ENCODE data around the gene ERGIC1.
"Not testable (repeated sequence)": the region's sequence is repeated elsewhere in the genome, so short reads cannot be mapped to it uniquely, and the experiment has no call there.

The ERGIC1 gene

GRCh38 chr5:172849606-172850453 is 15.8 kb downstream of the ERGIC1 start:
- DNase-seq = no peak

- no peak for DNase-seq
Measured at GRCh38 chr5:172850454-172850797, 16.4 kb downstream of the ERGIC1 start.

GRCh38 chr5:172851254-172851653 is 17.2 kb downstream of the ERGIC1 start:
- not testable (repeated sequence) for DNase-seq

- DNase-seq = peak; percentile 47
Measured at GRCh38 chr5:172852490-172853354, 18.7 kb downstream of the ERGIC1 start.

DNA sequence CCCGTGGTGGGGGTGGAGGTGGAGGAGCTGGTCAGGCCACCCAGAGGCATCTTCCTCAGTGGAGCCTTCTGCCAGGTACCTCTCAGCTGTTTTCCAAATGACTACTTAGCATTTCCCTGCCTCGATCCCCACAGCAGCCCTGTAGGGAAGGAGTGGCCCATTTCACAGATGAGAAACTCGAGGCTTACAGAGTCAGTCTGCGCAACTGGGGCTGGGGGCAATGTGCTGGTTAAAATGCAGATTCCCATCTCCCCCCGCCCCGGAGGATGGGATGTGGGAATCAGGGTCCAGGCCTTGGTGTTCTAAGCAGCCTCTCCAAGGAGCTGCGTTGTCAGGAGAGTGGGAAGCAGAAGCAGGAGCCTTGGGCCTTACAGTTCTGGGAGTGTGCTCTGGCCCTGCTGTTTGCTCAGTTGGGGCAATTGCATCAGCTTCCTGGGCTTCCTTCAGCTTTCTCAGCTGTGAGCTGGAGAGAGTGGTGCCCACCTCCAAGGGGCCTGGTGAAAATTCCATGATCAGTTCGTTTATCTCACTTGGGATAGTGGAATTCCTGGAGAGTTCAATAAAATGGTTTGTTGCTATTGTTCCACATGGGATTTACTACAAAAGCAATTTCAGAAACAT is 19.4 kb downstream of the ERGIC1 start:
- DNase-seq = no peak

- peak; percentile 34 for DNase-seq
Measured at GRCh38 chr5:172854451-172854871, 20.4 kb downstream of the ERGIC1 start.

DNA sequence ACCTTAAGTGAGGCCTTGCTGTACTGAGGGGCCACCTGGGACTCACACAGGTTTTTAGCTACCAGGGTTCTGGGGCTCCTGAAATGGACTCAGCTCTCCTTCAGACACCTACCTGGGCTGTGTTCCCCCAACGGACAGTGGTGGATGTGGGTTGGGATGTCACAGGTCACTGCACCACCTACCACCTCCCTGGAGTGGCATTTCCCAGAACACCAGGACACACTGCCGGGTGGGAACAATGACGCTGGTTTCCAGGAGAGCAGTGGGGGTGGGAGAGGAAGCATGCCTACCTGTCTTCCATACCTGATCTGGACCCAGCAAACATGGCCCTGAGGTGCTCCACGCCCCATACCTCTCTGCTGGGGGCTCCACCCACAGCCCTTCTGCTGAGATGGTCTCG is 20.9 kb downstream of the ERGIC1 start:
- no peak for DNase-seq

- no peak for DNase-seq
Measured at GRCh38 chr5:172855597-172856292, 21.7 kb downstream of the ERGIC1 start.

DNA sequence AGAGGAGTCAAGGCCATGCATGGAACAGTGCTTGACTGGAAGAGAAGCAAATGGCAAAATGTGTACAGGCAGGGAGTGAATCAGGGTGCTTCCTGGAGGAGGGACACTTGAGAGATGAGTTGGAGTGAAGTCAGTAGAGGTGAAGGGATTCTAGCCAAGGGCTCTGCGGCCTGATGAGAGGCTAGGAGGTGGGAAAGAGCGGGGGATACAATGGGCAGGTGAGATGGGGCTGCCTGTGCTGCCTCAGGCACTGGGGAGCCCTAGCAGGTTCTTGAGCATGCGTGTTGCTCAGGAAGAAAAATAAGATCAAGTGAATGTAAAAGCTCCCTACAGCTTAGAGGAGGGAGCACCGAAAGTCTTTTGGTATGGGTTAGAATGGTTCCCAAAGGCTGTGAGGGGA is 22.3 kb downstream of the ERGIC1 start:
- no peak for DNase-seq

GRCh38 chr5:172857982-172858381 is 23.9 kb downstream of the ERGIC1 start:
- no peak for DNase-seq

DNA sequence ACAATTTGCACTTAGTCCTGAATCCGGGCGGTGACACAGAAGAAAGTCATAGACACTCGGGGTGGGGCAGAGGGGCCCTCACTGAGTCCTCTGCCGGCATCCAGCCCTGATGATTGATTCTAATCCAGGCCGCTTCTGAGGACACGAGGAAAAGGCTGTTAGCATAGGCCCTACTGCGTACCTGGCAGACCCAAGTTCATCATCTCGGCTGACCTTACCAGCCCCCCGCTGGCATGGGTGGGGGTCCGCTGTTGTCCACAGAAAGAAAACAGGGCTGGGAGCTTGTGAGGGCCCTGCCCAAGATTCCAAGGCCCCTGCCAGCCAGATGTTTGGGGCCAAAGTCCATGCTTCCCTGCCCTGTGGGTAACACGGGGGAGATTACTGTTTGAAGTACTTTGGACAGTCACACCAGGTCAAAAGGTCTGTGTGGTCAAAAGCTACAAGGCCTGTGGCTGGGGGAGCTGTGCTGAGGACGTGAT is 24.5 kb downstream of the ERGIC1 start:
- no peak for DNase-seq

DNA sequence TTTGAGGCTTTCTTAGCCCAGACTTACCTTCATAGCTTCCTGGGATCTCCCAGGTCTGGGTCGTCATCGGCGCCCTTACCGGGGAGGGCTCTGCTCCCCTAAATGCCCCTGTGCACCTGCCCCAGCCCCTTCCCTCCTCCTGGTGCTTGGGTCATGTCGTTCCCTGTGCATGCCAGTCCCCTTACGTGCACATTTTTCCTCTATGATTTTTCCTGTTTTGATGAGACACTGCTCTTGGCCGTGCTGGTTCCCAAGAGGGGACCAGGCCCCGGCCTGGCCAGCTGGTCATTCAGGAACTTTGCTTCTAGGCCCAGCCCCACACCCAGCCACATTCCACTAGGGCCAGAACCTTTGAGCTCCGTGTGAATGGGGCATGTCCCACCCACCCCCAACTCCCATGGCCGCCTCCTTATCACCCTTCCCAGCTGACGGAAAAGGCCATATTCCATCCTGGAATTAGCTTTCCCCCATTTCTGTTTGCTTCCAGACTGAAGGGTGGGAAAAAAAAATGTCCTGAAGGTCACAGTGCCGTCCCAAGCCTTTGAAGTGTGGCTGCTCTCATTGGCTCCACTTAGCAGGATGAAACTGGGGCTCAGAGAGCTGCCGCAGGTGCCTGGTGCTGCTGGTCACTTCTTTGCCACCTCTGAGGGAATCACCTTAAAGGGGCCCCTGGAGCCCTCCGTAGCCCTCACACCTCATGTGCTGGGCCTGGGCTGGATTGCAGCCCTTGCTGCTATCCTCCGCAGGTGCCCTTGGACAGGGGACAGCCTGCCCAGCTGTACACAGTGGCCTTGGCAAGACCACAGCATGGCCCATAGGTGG is 25.1 kb downstream of the ERGIC1 start:
- no peak for DNase-seq

DNA sequence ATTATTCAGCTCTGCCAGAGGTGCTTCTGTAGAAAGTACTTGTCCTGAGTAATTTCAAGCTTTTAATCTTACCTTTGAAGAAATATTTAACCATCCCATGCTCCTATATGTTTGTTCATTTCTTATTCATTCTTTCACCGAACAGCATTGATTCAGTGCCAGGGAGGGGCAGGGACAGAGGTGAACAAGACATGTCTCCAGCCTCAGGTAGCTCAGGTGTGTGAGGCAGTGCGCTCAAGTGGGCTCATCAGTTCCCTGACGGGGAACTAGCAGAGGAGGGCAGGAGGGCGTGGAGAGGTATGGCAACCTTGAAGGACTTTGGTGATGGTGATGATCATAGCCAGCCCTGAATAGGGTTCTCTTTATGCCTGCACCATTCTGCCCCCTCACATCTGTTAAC is 25.9 kb downstream of the ERGIC1 start:
- DNase-seq = no peak

GRCh38 chr5:172860520-172861443 is 26.7 kb downstream of the ERGIC1 start:
- DNase-seq = no peak

DNA sequence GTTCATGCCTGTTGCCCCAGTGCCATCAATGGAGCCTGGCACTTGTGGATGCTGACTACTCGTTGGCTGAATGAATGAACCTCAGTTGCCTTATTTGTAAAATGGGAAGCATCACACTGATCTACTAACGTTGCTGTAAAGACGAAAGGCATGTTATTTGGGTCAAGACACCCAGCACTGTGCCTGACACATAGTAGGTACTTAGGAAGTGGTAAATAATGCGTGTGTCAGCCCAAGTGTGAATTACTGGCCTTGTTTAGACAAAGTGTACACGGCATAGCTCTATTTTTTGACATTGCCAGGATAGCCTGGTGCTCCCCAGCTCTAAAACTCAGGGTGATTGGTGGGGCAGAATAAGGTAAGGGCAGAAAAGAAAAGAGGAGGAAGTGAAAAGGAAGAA is 27.4 kb downstream of the ERGIC1 start:
- no peak for DNase-seq

DNA sequence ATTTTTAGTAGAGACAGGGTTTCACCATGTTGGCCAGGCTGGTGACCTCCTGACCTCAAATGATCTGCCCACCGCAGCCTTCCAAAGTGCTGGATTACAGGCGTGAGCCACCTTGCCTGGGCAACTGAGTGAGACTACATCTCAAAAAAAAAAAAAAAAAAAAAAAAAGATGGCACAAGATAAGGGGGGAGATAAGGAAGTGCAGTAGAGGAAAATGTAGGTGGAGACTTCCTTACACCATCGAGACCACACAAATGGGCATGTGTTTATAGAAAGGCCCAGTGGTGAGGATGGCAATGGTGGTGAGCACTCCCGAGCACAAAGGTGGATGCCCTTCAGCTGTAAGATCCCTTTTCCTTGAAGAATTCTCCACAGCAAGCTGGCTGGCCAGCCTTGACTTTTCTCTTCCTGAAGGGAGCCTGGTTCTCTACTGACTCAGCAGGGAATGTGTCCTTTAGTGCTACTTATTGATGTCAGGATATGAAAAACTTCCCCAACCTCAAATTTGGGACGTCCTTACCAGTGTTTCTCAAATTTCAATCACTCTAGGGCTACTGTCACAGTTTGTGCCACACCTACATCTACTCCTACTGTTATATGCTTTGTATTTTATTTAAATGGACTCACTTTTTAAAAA is 28.2 kb downstream of the ERGIC1 start:
- DNase-seq = no peak

- not testable (repeated sequence) for DNase-seq
Measured at GRCh38 chr5:172864171-172864570, 30.1 kb downstream of the ERGIC1 start.

- DNase-seq = no peak
Measured at GRCh38 chr5:172864747-172865146, 30.7 kb downstream of the ERGIC1 start.

GRCh38 chr5:172866378-172866777 is 32.3 kb downstream of the ERGIC1 start:
- DNase-seq = no peak
